ENCODE data around the gene SGF29.

SGF29 gene

DNA sequence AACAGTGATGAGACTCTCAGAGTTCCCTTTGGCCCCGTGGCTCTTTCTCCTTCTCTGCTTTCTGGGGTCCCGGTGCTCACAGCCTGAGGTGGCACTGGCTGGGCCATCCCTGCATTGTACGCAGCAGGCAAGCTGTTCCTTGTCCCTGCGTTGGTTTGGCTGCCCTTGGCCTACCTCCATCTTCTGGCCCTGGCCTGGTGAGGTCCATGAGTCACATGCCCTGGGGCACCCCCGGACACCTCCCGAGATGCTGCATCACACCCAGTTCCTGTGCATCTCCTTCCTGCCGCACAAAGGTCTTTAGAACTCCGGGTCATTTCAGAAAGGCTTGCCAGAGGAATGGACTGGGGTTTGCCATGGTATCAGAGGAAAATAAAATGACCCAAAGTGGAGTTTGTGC lies 33.7 kb downstream of the SGF29 start:
- no peak overlapping the region for H3K4me2 ChIP-seq (ENCODE audit: low read length, poor library complexity, severe bottlenecking)
- no peaks in the 10 kb centered on the region for H3K79me1 ChIP-seq (replicated peaks; ENCODE audit: low read length, poor library complexity, severe bottlenecking)
- peaks cover 36 to 55% of the 10 kb centered on the region in 2 experiments for H3K36me3 ChIP-seq (ENCODE audit: control insufficient read depth in 1 of 2, insufficient read depth in 2 of 2, low read depth in 1 of 2, low read length in 2 of 2)
- H3K4ac ChIP-seq (ENCODE audit: low read depth in 1 of 2, low read length in 2 of 2), result no peak overlapping the region
- peaks cover 8% of the 10 kb centered on the region for H3K4me1 ChIP-seq (ENCODE audit: control insufficient read depth, insufficient read depth, low read depth, low read length)
- H4K91ac ChIP-seq (ENCODE audit: low read length), result no peak overlapping the region
- no peak overlapping the region for H3K4me3 ChIP-seq (ENCODE audit: insufficient read depth in 1 of 2, low read depth in 1 of 2, low read length in 2 of 2)
- H3K9ac ChIP-seq (ENCODE audit: low read length), result no peak overlapping the region
- H2AFZ ChIP-seq (ENCODE audit: low read depth, low read length), result no peak overlapping the region
- no peak overlapping the region for H3K23ac ChIP-seq (ENCODE audit: low read length in 2 of 2)
- no peak overlapping the region for H3K18ac ChIP-seq (ENCODE audit: low read depth in 1 of 2, low read length in 2 of 2)
- H4K8ac ChIP-seq (ENCODE audit: low read length), result no peak overlapping the region
- H2BK12ac ChIP-seq (ENCODE audit: low read length in 2 of 2), result no peak overlapping the region
- no peaks in the 10 kb centered on the region for H3K9me3 ChIP-seq (ENCODE audit: control insufficient read depth, low read length)
- H2BK15ac ChIP-seq (ENCODE audit: low read depth, poor library complexity, severe bottlenecking), result no peak overlapping the region
- 91% methylated on average over 8 of the region's 8 CpGs for WGBS
- H3K27me3 ChIP-seq (ENCODE audit: control insufficient read depth in 1 of 2, insufficient read depth in 1 of 2, low read length in 2 of 2), result no peaks in the 10 kb centered on the region
- H2BK5ac ChIP-seq (ENCODE audit: low read depth, low read length, poor library complexity, severe bottlenecking), result no peak overlapping the region
- H2BK120ac ChIP-seq (ENCODE audit: low read depth, low read length), result no peak overlapping the region
- H3K27ac ChIP-seq (ENCODE audit: low read length, poor library complexity, severe bottlenecking), result no peak overlapping the region
- no peak overlapping the region for H2AK5ac ChIP-seq (ENCODE audit: low read length, severe bottlenecking)
- no peak for DNase-seq
- H3K14ac ChIP-seq (ENCODE audit: low read length in 2 of 2), result peak overlapping the region in 1 of 2 experiments; percentile 9

DNA sequence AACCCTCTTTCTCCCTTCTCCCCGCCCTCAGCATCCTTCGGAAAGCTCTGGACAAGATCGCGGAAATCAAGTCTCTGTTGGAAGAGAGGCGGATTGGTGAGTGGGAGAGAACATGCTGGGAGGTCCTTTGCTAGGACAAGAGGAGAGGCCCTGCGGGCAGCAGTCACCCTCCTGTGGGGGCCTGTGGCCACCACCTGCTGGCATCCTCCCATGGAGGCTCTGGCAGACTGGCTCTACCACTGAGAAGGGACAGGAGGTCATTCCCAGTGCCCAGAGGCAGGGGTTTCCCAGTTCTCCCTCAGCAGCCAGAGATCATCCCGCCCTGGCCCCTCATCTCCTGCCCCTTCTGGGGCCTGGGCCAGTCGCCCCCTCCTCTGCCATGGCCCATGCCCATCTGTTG lies 35.3 kb downstream of the SGF29 start:
- Histone ChIP-seq H3K18ac (ENCODE audit: low read depth in 1 of 2, low read length in 2 of 2) (no peak overlapping the region), H2AK5ac (ENCODE audit: low read length, severe bottlenecking) (no peak overlapping the region), H3K4me2 (ENCODE audit: low read length, poor library complexity, severe bottlenecking) (no peak overlapping the region), H3K4ac (ENCODE audit: low read depth in 1 of 2, low read length in 2 of 2) (no peak overlapping the region), H2BK120ac (ENCODE audit: low read depth, low read length) (no peak overlapping the region), H3K27ac (ENCODE audit: low read length, poor library complexity, severe bottlenecking) (no peak overlapping the region), H4K8ac (ENCODE audit: low read length) (no peak overlapping the region), H2BK5ac (ENCODE audit: low read depth, low read length, poor library complexity, severe bottlenecking) (no peak overlapping the region), H3K36me3 (ENCODE audit: control insufficient read depth in 1 of 2, insufficient read depth in 2 of 2, low read depth in 1 of 2, low read length in 2 of 2) (peaks cover 29 to 63% of the 10 kb centered on the region in 2 experiments), H4K91ac (ENCODE audit: low read length) (no peak overlapping the region), H2BK12ac (ENCODE audit: low read length in 2 of 2) (no peak overlapping the region), H3K4me1 (ENCODE audit: control insufficient read depth, insufficient read depth, low read depth, low read length) (peaks cover 8% of the 10 kb centered on the region), H2BK15ac (ENCODE audit: low read depth, poor library complexity, severe bottlenecking) (no peak overlapping the region), H3K9ac (ENCODE audit: low read length) (no peak overlapping the region), H3K9me3 (ENCODE audit: control insufficient read depth, low read length) (no peaks in the 10 kb centered on the region), H3K23ac (ENCODE audit: low read length in 2 of 2) (no peak overlapping the region), H3K27me3 (ENCODE audit: control insufficient read depth in 1 of 2, insufficient read depth in 1 of 2, low read length in 2 of 2) (no peaks in the 10 kb centered on the region), H2AFZ (ENCODE audit: low read depth, low read length) (no peak overlapping the region), H3K79me1 (replicated peaks; ENCODE audit: low read length, poor library complexity, severe bottlenecking) (no peaks in the 10 kb centered on the region), H3K14ac (ENCODE audit: low read length in 2 of 2) (no peak overlapping the region), H3K4me3 (ENCODE audit: insufficient read depth in 1 of 2, low read depth in 1 of 2, low read length in 2 of 2) (peak overlapping the region in 1 of 2 experiments; percentile 20)
- 91% methylated on average over 8 of the region's 8 CpGs for WGBS
- no peak for DNase-seq

DNA sequence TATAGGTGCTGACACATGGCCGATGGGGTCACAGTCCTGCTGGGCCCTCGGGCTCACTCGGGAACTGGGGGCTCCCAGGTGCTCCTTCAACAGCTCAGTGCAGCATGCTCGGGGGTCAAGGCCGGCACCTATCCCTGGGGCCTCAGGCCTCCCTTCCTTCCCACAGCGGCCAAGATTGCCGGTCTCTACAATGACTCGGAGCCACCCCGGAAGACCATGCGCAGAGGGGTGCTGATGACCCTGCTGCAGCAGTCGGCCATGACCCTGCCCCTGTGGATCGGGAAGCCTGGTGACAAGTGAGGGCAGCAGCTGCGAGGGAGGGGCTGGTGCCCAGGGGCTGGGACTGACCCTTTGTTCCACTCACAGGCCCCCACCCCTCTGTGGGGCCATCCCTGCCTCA lies 36.2 kb downstream of the SGF29 start:
- Histone ChIP-seq H3K79me1 (replicated peaks; ENCODE audit: low read length, poor library complexity, severe bottlenecking) (no peaks in the 10 kb centered on the region), H3K4ac (ENCODE audit: low read depth in 1 of 2, low read length in 2 of 2) (no peak overlapping the region), H3K18ac (ENCODE audit: low read depth in 1 of 2, low read length in 2 of 2) (no peak overlapping the region), H2BK5ac (ENCODE audit: low read depth, low read length, poor library complexity, severe bottlenecking) (no peak overlapping the region), H4K91ac (ENCODE audit: low read length) (no peak overlapping the region), H3K27ac (ENCODE audit: low read length, poor library complexity, severe bottlenecking) (no peak overlapping the region), H3K4me1 (ENCODE audit: control insufficient read depth, insufficient read depth, low read depth, low read length) (peaks cover 8% of the 10 kb centered on the region), H3K9me3 (ENCODE audit: control insufficient read depth, low read length) (no peaks in the 10 kb centered on the region), H2AK5ac (ENCODE audit: low read length, severe bottlenecking) (no peak overlapping the region), H3K9ac (ENCODE audit: low read length) (no peak overlapping the region), H4K8ac (ENCODE audit: low read length) (no peak overlapping the region), H2AFZ (ENCODE audit: low read depth, low read length) (no peak overlapping the region), H3K4me2 (ENCODE audit: low read length, poor library complexity, severe bottlenecking) (no peak overlapping the region), H3K23ac (ENCODE audit: low read length in 2 of 2) (no peak overlapping the region), H3K27me3 (ENCODE audit: control insufficient read depth in 1 of 2, insufficient read depth in 1 of 2, low read length in 2 of 2) (no peaks in the 10 kb centered on the region), H2BK15ac (ENCODE audit: low read depth, poor library complexity, severe bottlenecking) (no peak overlapping the region), H3K14ac (ENCODE audit: low read length in 2 of 2) (no peak overlapping the region), H3K36me3 (ENCODE audit: control insufficient read depth in 1 of 2, insufficient read depth in 2 of 2, low read depth in 1 of 2, low read length in 2 of 2) (peaks cover 29 to 60% of the 10 kb centered on the region in 2 experiments), H3K4me3 (ENCODE audit: insufficient read depth in 1 of 2, low read depth in 1 of 2, low read length in 2 of 2) (no peak overlapping the region), H2BK12ac (ENCODE audit: low read length in 2 of 2) (no peak overlapping the region), H2BK120ac (ENCODE audit: low read depth, low read length) (no peak overlapping the region)
- no peak for DNase-seq
- 95% methylated on average over 12 of the region's 13 CpGs for WGBS

DNA sequence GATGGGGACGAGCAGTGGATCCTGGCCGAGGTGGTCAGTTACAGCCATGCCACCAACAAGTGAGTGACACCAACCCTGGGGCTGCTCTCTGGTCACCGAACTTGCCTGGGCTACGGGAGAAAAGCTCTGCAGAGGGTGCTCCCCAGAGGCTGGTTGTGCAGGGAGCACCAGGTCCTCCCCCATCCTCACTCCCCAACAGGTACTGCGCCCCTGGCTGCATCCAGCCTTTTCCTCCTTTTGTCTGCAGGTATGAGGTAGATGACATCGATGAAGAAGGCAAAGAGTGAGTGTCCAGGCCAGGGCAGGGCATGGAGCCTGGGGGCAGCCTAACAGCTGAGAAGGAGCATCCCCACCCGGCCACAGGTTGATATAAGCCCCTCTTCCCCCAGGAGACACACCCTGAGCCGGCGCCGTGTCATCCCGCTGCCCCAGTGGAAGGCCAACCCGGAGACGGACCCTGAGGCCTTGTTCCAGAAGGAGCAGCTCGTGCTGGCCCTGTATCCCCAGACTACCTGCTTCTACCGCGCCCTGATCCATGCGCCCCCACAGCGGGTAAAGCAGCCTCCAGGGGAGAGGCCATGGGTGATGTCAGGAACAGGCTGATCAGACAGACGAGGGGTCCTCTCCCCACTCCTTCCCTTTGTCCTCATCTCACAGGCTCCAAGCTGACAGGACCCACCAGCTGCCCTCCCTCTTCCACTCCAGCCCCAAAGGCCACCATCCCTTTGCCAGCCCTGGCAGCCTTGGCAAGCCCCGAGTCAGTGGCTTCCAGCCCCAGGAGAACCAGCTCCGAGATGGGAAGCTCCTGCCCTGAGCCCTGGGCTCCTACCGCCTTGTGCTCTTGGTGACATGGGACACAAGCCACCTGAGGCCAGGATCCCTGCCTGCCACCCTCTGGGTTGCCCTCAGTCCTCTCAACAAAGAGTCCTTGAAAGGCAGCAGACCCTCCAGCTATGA lies 36.9 kb downstream of the SGF29 start:
- no peak overlapping the region for H3K4me2 ChIP-seq (ENCODE audit: low read length, poor library complexity, severe bottlenecking)
- H2BK5ac ChIP-seq (ENCODE audit: low read depth, low read length, poor library complexity, severe bottlenecking), result no peak overlapping the region
- H3K23ac ChIP-seq (ENCODE audit: low read length in 2 of 2), result no peak overlapping the region
- no peaks in the 10 kb centered on the region for H3K9me3 ChIP-seq (ENCODE audit: control insufficient read depth, low read length)
- no peak overlapping the region for H3K4ac ChIP-seq (ENCODE audit: low read depth in 1 of 2, low read length in 2 of 2)
- peaks cover 0 to 2% of the 10 kb centered on the region in 2 experiments for H3K27me3 ChIP-seq (ENCODE audit: control insufficient read depth in 1 of 2, insufficient read depth in 1 of 2, low read length in 2 of 2)
- no peak overlapping the region for H2BK12ac ChIP-seq (ENCODE audit: low read length in 2 of 2)
- no peak for DNase-seq
- no peak overlapping the region for H2AFZ ChIP-seq (ENCODE audit: low read depth, low read length)
- H3K14ac ChIP-seq (ENCODE audit: low read length in 2 of 2), result no peak overlapping the region
- 95% methylated on average over 21 of the region's 22 CpGs for WGBS
- H4K8ac ChIP-seq (ENCODE audit: low read length), result no peak overlapping the region
- no peak overlapping the region for H2AK5ac ChIP-seq (ENCODE audit: low read length, severe bottlenecking)
- H3K4me3 ChIP-seq (ENCODE audit: insufficient read depth in 1 of 2, low read depth in 1 of 2, low read length in 2 of 2), result no peak overlapping the region
- H3K27ac ChIP-seq (ENCODE audit: low read length, poor library complexity, severe bottlenecking), result no peak overlapping the region
- peaks cover 25 to 53% of the 10 kb centered on the region in 2 experiments for H3K36me3 ChIP-seq (ENCODE audit: control insufficient read depth in 1 of 2, insufficient read depth in 2 of 2, low read depth in 1 of 2, low read length in 2 of 2)
- H3K18ac ChIP-seq (ENCODE audit: low read depth in 1 of 2, low read length in 2 of 2), result no peak overlapping the region
- H3K4me1 ChIP-seq (ENCODE audit: control insufficient read depth, insufficient read depth, low read depth, low read length), result peaks cover 7% of the 10 kb centered on the region
- H2BK120ac ChIP-seq (ENCODE audit: low read depth, low read length), result no peak overlapping the region
- H4K91ac ChIP-seq (ENCODE audit: low read length), result no peak overlapping the region
- H2BK15ac ChIP-seq (ENCODE audit: low read depth, poor library complexity, severe bottlenecking), result no peak overlapping the region
- no peaks in the 10 kb centered on the region for H3K79me1 ChIP-seq (replicated peaks; ENCODE audit: low read length, poor library complexity, severe bottlenecking)
- no peak overlapping the region for H3K9ac ChIP-seq (ENCODE audit: low read length)
